T follicular helper cell (primary cell): ENCODE data around the gene KRT4.

Source experiments
- DNase-seq: peaks from one replicate; pipeline ENCODE4 v3.0.0-alpha.2; 2020; ENCODE audit warnings: low read depth

Gene KRT4

GRCh38 chr12:52836491-52837412, 22.8 kb upstream of the KRT4 start:
- DNase-seq: no peak

GRCh38 chr12:52836042-52836466, 22.1 kb upstream of the KRT4 start:
- DNase-seq: no peak

GRCh38 chr12:52835271-52836041, 21.5 kb upstream of the KRT4 start:
- no peak for DNase-seq

GRCh38 chr12:52834727-52835001, 20.7 kb upstream of the KRT4 start:
- no peak for DNase-seq

GRCh38 chr12:52833922-52834726, 20.2 kb upstream of the KRT4 start, which contains the start of gene KRT79:
TSS of gene KRT79 (minus strand) at chr12:52834311. CDS start at chr12:52834260, 51 bp downstream.
- DNase-seq: no peak

GRCh38 chr12:52832985-52833905, 19.3 kb upstream of the KRT4 start:
- DNase-seq: no peak

- no peak for DNase-seq
Measured at GRCh38 chr12:52832451-52832850, 18.5 kb upstream of the KRT4 start.

- DNase-seq: no peak
Measured at GRCh38 chr12:52831251-52831650, 17.3 kb upstream of the KRT4 start.

- DNase-seq: no peak
Measured at GRCh38 chr12:52829986-52830770, 16.3 kb upstream of the KRT4 start.

- no peak for DNase-seq
Measured at GRCh38 chr12:52828591-52829021, 14.7 kb upstream of the KRT4 start.

- no peak for DNase-seq
Measured at GRCh38 chr12:52828156-52828555, 14.2 kb upstream of the KRT4 start.

GRCh38 chr12:52827499-52828090, 13.7 kb upstream of the KRT4 start:
- DNase-seq: no peak

- DNase-seq: no peak
Measured at GRCh38 chr12:52826611-52827498, 12.9 kb upstream of the KRT4 start.

GRCh38 chr12:52825961-52826360, 12.0 kb upstream of the KRT4 start:
- DNase-seq: no peak

GRCh38 chr12:52824741-52825410, 11.0 kb upstream of the KRT4 start:
- DNase-seq: no peak

- no peak for DNase-seq
Measured at GRCh38 chr12:52823761-52824450, 10.0 kb upstream of the KRT4 start.

- no peak for DNase-seq
Measured at GRCh38 chr12:52822771-52823510, 9.0 kb upstream of the KRT4 start.
